ENCODE results near the gene NOVA2. TPM values are rescaled to one million over a fixed set of nuclear protein-coding genes. Genes with fewer than 3 reads are reported as not detected.

NOVA2 gene
- total and polyA plus RNA-seq, 2 donors (not counting 1 experiment from before 2014, with no cell fraction given): not detected

- Histone ChIP-seq H3K9me3 (ENCODE audit: control extremely low read depth in 1 of 3, control insufficient read depth in 2 of 3, insufficient read depth in 1 of 3, low read length in 2 of 3) (no peaks in the 10 kb centered on the region), H3K79me2 (ENCODE audit: control insufficient read depth, insufficient read depth, low read length) (no peaks in the 10 kb centered on the region), H2AFZ (ENCODE audit: insufficient read depth, low read depth, low read length, poor library complexity, severe bottlenecking) (no peak overlapping the region), H3K4me3 (ENCODE audit: control extremely low read depth in 1 of 5, extremely low read depth in 1 of 5, insufficient read depth in 1 of 5, low read depth in 2 of 5, low read length in 4 of 5) (no peak overlapping the region), H4K20me1 (ENCODE audit: control insufficient read depth, insufficient read depth, low read length, poor library complexity, severe bottlenecking) (no peaks in the 10 kb centered on the region), H3K4me2 (replicated peaks; ENCODE audit: low read depth, low read length, poor library complexity, severe bottlenecking) (no peak overlapping the region), H3K27ac (ENCODE audit: low read length in 2 of 2) (no peak overlapping the region), H3K36me3 (replicated peaks in 1 of 2; ENCODE audit: control extremely low read depth in 1 of 2, control insufficient read depth in 1 of 2, extremely low read depth in 1 of 2, insufficient read depth in 2 of 2, low read length in 1 of 2) (no peaks in the 10 kb centered on the region), H3K4me1 (ENCODE audit: control insufficient read depth in 2 of 2, insufficient read depth in 2 of 2, low read length in 2 of 2) (no peaks in the 10 kb centered on the region), H3K9ac (ENCODE audit: low read length) (no peak overlapping the region), H3K27me3 (replicated peaks in 1 of 4; ENCODE audit: control extremely low read depth in 1 of 4, control insufficient read depth in 3 of 4, insufficient read depth in 4 of 4, low read length in 3 of 4) (peaks cover 0 to 21% (median 2%) of the 10 kb centered on the region in 4 experiments)
- CTCF ChIA-PET: no interaction called here
- H3K4me1 Mint-ChIP-seq: peaks cover under 1% of the 10 kb centered on the region
- H3K27ac Mint-ChIP-seq: no peak overlapping the region
- ATAC-seq (ENCODE audit: low read depth) (no peak), DNase-seq (no peak)
- H3K27me3 Mint-ChIP-seq: peaks cover 33% of the 10 kb centered on the region
- TF ChIP-seq EZH2 (IDR thresholded peaks at IDR 0.05; ENCODE audit: borderline replicate concordance, insufficient read depth, low read depth, low read length, poor library complexity, severe bottlenecking): no peak
- TF ChIP-seq CTCF (IDR thresholded peaks at IDR 0.05): no peak
- H3K9me3 Mint-ChIP-seq (ENCODE audit: insufficient read depth): no peaks in the 10 kb centered on the region
- H3K4me3 Mint-ChIP-seq: no peak overlapping the region
- intact Hi-C loops (cut with micrococcal nuclease): no loop called here
- 98% methylated on average over 4 of the region's 5 CpGs for WGBS (ENCODE audit: insufficient coverage)
- POLR2A ChIA-PET: no interaction called here
Measured at GRCh38 chr19:45908956-45909355, 64.7 kb downstream of the NOVA2 start.

- Histone ChIP-seq H3K4me1 (ENCODE audit: control insufficient read depth in 2 of 2, insufficient read depth in 2 of 2, low read length in 2 of 2) (peaks cover 8 to 10% of the 10 kb centered on the region in 2 donors), H4K20me1 (ENCODE audit: control insufficient read depth, insufficient read depth, low read length, poor library complexity, severe bottlenecking) (no peaks in the 10 kb centered on the region), H3K27me3 (replicated peaks in 1 of 4; ENCODE audit: control extremely low read depth in 1 of 4, control insufficient read depth in 3 of 4, insufficient read depth in 4 of 4, low read length in 3 of 4) (peaks cover 0 to 4% (median under 1%) of the 10 kb centered on the region in 4 experiments), H3K9ac (ENCODE audit: low read length) (no peak overlapping the region), H2AFZ (ENCODE audit: insufficient read depth, low read depth, low read length, poor library complexity, severe bottlenecking) (no peak overlapping the region), H3K4me2 (replicated peaks; ENCODE audit: low read depth, low read length, poor library complexity, severe bottlenecking) (no peak overlapping the region), H3K4me3 (ENCODE audit: control extremely low read depth in 1 of 5, extremely low read depth in 1 of 5, insufficient read depth in 1 of 5, low read depth in 2 of 5, low read length in 4 of 5) (no peak overlapping the region), H3K9me3 (ENCODE audit: control extremely low read depth in 1 of 3, control insufficient read depth in 2 of 3, insufficient read depth in 1 of 3, low read length in 2 of 3) (no peaks in the 10 kb centered on the region), H3K27ac (ENCODE audit: low read length in 2 of 2) (no peak overlapping the region), H3K79me2 (ENCODE audit: control insufficient read depth, insufficient read depth, low read length) (peaks cover 9% of the 10 kb centered on the region), H3K36me3 (replicated peaks in 1 of 2; ENCODE audit: control extremely low read depth in 1 of 2, control insufficient read depth in 1 of 2, extremely low read depth in 1 of 2, insufficient read depth in 2 of 2, low read length in 1 of 2) (no peaks in the 10 kb centered on the region)
- ATAC-seq (ENCODE audit: low read depth) (no peak), DNase-seq (no peak)
- H3K4me3 Mint-ChIP-seq: no peak overlapping the region
- H3K9me3 Mint-ChIP-seq (ENCODE audit: insufficient read depth): no peaks in the 10 kb centered on the region
- ChIA-PET POLR2A (no interaction called here), CTCF (no interaction called here)
- intact Hi-C loops (cut with micrococcal nuclease): no loop called here
- TF ChIP-seq EZH2 (IDR thresholded peaks at IDR 0.05; ENCODE audit: borderline replicate concordance, insufficient read depth, low read depth, low read length, poor library complexity, severe bottlenecking): no peak
- TF ChIP-seq CTCF (IDR thresholded peaks at IDR 0.05): no peak
- peaks cover 14% of the 10 kb centered on the region for H3K4me1 Mint-ChIP-seq
- WGBS (ENCODE audit: insufficient coverage): 86% methylated on average over 1 of the region's 3 CpGs
- H3K27me3 Mint-ChIP-seq: peaks cover 19% of the 10 kb centered on the region
- no peak overlapping the region for H3K27ac Mint-ChIP-seq
Measured at GRCh38 chr19:45906221-45906620, 67.4 kb downstream of the NOVA2 start.

Measured in B cell (primary cell).